Measurements from ENCODE around the gene WDR46. TPM values are rescaled to one million over a fixed set of nuclear protein-coding genes. Genes with fewer than 3 reads are reported as not detected.

WDR46 gene
- total and polyA plus RNA-seq, 2 experiments from 2014 or later: 71.4 to 104 TPM

GRCh38 chr6:33330736-33331135 lies 41.7 kb upstream of the WDR46 start (continued):
- TF ChIP-seq ZNF462 (CRISPR knock-in tag; IDR thresholded peaks at IDR 0.05) (no peak), EZH2 (IDR thresholded peaks at IDR 0.05; ENCODE audit: low read depth, unreplicated experiment) (no peak), POLR2AphosphoS5 (IDR thresholded peaks at IDR 0.05; ENCODE audit: low read depth) (no peak), CTCF (conservative IDR thresholded peaks at IDR 0.05; ENCODE audit: low read depth in 2 of 2) (no peak)

GRCh38 chr6:33329058-33329457 lies 40.0 kb upstream of the WDR46 start:
- Histone ChIP-seq H2AFZ (no peak overlapping the region), H3F3A (replicated peaks; ENCODE audit: low read depth) (no peaks in the 10 kb centered on the region), H3K27me3 (ENCODE audit: insufficient read depth) (no peaks in the 10 kb centered on the region), H3K9me2 (ENCODE audit: insufficient read depth) (no peaks in the 10 kb centered on the region), H3K79me2 (replicated peaks; ENCODE audit: insufficient read depth) (no peaks in the 10 kb centered on the region), H4K20me1 (replicated peaks; ENCODE audit: insufficient read depth) (no peaks in the 10 kb centered on the region), H3K36me3 (ENCODE audit: insufficient read depth) (no peaks in the 10 kb centered on the region), H3K4me2 (no peak overlapping the region), H3K4me3 (no peak overlapping the region), H3K27ac (ENCODE audit: low read depth) (no peak overlapping the region), H3K4me1 (ENCODE audit: insufficient read depth) (peaks cover 5% of the 10 kb centered on the region)
- Mint-ChIP-seq H3K27ac (no peak overlapping the region), H3K4me3 (no peak overlapping the region), H3K36me3 (ENCODE audit: low read depth) (no peaks in the 10 kb centered on the region), H3K27me3 (ENCODE audit: insufficient read depth, low read depth, poor library complexity) (peaks cover 3% of the 10 kb centered on the region), H3K4me1 (peaks cover 5% of the 10 kb centered on the region), H3K9me3 (no peaks in the 10 kb centered on the region; the same call in 2 of the 3 replicates)
- no peak for ATAC-seq
- no peak for DNase-seq (ENCODE audit: low spot score)
- no peak for TF ChIP-seq ZNF462 (CRISPR knock-in tag; IDR thresholded peaks at IDR 0.05)
- TF ChIP-seq CREB1 (CRISPR knock-in tag; IDR thresholded peaks at IDR 0.05; ENCODE audit: low read depth): no peak
- no peak for TF ChIP-seq CTCF (conservative IDR thresholded peaks at IDR 0.05; ENCODE audit: low read depth in 2 of 2)
